Measurements from ENCODE around the gene MGAT4B.
"Not testable (repeated sequence)": the region's sequence is repeated elsewhere in the genome, so short reads cannot be mapped to it uniquely, and the experiment has no call there.

MGAT4B gene

GRCh38 chr5:179806250-179807048 lies at the start of gene MGAT4B:
MGAT4B (minus strand) TSS chr5:179806866; CDS start chr5:179806583, 283 bp downstream.
- peak; percentile 72 for DNase-seq

GRCh38 chr5:179854356-179854755 lies 47.7 kb upstream of the MGAT4B start:
- no peak for DNase-seq

DNA sequence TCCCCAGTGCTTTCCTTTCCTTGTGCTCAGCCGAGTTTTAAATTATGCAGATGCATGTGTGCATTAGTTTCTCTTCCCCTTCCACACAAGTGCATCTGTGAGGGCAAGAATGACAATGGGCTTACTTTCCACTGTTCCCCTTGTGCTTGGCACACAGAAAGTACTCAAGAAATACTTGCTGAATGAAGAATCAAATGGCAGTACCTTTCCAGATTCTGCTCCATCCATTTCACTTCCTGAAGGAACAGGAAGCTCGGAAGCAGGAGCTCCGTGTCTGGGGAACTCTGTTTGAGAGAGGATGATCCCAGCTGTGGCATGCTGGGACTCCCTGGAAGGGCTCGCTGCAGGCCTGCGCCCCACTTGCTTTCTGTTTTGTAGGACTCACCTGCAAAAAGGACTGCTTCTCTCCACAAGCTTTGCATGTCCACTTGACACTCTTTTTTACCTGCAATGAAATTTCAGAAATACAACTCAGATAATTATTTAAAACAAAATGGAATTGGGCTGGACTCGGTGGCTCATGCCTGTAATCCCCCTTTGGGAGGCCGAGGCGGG lies 46.4 kb upstream of the MGAT4B start:
- no peak for DNase-seq

DNA sequence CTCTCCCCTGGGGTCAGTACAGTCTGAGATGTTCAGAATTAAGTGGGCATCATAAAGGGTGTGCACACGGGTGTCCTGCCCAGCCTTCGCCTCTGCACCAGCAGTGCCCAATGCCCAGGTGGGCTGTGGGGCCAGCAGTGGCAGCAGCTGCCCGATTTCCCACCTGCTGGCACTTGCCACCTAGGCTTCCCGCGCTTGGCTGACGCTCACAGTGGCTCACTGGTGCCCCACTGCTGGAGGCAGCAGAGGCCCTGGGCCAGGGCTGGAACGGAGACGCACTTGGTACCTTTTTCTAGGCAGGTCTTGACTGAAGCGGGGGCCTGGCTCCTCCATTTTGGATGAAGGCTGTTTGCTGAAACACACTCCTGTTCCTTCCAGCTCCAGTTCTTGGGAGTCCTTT lies 35.0 kb upstream of the MGAT4B start:
- no peak for DNase-seq

DNA sequence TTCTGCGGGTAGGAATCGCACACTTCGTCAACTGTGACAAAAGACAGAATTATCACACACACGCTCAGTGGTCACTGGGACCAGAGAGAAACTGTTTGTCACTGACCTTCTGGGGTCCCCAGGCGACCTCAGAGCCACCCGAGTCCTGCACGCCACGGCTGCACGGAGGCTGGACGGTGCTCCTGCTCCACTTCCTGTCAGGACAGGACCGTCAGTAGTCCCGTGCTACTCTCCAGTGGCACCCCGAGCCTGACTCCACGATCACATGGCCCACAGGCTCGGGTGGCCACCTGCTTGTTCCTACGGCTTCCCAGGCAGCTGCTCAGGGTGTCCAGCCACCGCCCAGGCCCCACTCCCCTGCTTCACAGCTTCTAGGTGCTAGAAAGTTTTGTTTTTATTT lies 34.1 kb upstream of the MGAT4B start:
- peak; percentile 20 for DNase-seq

DNA sequence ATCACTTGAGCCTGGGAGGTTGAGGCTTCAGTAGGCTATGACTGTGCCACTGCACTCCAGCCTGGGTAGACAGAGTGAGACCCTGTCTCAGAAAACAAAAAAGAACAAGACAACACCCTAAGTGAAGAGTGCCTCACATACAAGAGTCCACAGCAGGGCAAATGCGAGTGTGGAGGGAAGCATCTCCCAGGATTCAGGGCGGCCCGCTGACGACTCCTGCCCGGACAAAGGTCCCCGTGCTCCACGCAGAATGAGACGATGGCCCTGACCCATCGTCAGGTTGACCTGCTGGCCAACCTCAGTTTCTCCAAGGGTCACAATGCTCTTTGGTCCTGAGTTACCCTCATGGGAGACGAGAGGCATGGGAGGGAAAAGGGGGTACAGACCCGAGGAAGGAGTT lies 33.7 kb upstream of the MGAT4B start:
- no peak for DNase-seq

DNA sequence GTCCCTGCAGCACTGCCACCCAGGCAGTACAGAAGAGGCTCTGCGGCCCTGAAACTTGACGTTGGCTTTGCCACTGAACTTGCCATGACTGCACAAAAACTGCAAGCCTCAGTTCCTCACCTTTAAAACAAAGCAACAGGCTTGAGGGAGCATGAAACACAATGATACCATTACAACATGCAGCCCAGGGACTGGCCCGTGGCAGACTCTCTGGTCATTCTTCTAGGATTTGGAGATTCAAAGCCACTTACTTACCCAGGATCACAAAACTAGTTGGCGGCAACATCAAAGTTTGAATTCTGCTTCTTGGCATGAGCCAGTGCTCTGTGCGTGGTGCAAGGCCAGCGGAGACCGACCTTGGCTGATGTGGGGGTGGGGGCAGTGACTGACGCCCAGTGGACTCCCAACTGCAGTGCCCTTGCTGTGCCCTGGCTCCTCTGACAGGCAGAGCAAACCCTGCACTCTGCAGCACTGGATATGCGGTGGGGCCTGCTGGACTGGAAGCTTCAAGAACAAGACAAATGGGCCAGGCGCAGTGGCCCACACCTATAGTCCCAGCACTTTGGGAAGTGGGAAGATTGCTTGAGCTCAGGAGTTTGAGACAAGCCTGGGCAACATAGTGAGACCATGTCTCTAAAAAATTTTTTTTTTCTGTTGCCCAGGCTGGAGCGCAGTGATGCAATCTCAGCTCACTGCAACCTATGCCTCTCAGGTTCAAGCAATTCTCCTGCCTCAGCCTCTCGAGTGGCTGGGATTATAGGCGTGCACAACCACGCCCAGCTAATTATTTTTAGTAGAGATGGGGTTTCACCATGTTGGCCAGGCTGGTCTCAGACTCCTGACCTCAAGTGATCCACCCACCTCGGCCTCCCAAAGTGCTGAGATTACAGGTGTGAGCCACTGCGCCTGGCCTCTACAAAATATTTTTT lies 32.9 kb upstream of the MGAT4B start:
- DNase-seq: peak; percentile 22

GRCh38 chr5:179837076-179838011 lies 30.7 kb upstream of the MGAT4B start:
- no peak for DNase-seq

- peak; percentile 70 for DNase-seq
Measured at GRCh38 chr5:179836225-179837019, 29.8 kb upstream of the MGAT4B start.

DNA sequence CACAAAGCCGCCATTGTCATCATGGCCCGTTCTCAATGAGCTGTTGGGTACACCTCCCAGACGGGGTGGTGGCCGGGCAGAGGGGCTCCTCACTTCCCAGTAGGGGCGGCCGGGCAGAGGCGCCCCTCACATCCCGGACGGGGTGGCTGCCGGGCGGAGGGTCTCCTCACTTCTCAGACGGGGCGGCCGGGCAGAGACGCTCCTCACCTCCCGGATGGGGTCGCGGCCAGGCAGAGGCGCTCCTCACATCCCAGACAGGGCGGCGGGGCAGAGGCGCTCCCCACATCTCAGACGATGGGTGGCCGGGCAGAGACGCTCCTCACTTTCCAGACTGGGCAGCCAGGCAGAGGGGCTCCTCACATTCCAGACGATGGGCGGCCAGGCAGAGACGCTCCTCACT lies 28.2 kb upstream of the MGAT4B start:
- DNase-seq: not testable (repeated sequence)

GRCh38 chr5:179834120-179834519 lies 27.5 kb upstream of the MGAT4B start:
- no peak for DNase-seq

GRCh38 chr5:179833709-179834070 lies 27.0 kb upstream of the MGAT4B start:
- DNase-seq: no peak

- DNase-seq: no peak
Measured at GRCh38 chr5:179833056-179833708, 26.5 kb upstream of the MGAT4B start.

- DNase-seq: no peak
Measured at GRCh38 chr5:179832039-179832745, 25.5 kb upstream of the MGAT4B start.

- no peak for DNase-seq
Measured at GRCh38 chr5:179830818-179831468, 24.3 kb upstream of the MGAT4B start.

DNA sequence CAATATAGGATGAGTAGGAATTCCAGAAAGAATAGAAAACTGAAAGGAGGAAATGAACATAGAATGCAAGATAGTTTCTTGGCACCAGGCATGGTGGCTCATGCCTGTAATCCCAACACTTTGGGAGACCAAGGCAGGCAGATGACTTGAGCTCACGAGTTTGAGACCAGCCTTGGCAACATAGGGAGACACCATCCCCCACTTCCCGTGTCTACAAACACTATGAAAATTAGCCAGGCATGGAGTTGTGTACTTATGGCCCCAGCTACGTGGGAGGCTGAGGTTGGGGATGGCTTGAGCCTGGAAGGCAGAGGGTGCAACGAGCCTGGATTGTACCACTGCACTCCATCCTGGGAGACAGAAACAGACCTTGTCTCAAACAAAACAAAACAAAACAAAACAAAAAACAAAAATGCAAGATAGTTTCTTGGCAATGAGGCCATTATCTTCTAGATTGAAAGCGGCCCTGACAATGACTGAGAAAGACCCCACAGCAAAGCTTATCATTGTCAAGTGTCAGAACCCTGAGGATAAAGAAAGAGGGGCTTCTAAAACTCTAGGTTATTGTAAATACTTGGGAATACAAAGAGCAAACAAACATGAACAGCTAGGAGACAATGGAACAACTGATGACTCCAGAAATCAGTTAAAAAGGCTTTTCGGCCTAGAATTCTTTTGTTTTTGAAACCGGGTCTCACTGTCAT lies 23.2 kb upstream of the MGAT4B start:
- no peak for DNase-seq

DNA sequence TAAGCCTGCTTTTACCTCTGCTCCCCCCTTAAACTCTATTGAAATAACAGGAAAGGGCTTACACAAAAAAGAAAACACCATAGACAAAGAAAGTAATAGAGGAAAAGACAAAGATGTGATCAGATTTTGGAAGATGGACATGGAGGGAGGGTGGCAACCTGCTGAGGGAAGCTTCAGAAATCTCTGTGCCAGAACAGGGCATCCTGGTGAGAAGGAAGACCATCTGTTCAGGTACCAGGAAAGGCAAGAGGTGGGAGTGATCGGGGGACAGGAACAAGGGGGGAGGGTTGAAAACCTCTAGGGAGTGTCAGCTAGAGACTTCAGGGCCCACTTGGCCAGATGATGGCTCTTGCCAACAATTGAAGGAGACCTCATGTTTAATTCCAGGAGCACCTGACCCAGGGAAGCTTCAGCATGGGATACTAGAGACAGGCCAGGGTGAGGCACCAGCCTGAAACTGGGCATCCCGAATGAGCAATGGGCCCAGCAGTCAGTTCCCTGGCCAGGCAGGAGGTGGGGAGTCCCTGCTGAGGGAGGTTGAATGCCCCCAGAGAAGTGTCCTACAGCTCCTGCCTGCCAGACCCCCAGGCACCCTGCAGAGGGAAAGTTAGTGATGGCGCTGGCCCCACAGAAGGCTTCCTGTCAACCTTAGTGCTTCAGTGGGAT lies 22.2 kb upstream of the MGAT4B start:
- DNase-seq: no peak

GRCh38 chr5:179827680-179828079 lies 21.0 kb upstream of the MGAT4B start:
- DNase-seq: peak; percentile 61
